H1 (cell line): ENCODE data around the gene MAN1A2. TPM values are rescaled to one million over a fixed set of nuclear protein-coding genes. Genes with fewer than 3 reads are reported as not detected.

Experiments
- CHD7 ChIP-seq: fragments of 300-600 bp; sonication (generic); IDR thresholded peaks from 2 replicates; pipeline ENCODE4 v1.7.1; 2012; ENCODE audit warnings: low read length, moderate library complexity, mild to moderate bottlenecking, inconsistent platforms; ENCODE audit not compliant: insufficient replicate concordance
- NANOG ChIP-seq: IDR thresholded peaks from 2 replicates; pipeline ENCODE4 v1.6.1; 2011; ENCODE audit warnings: low read length, low read depth, mild to moderate bottlenecking, inconsistent platforms; ENCODE audit not compliant: insufficient read depth, poor library complexity, severe bottlenecking
- RAD21 ChIP-seq, 2 experiments: IDR thresholded peaks in 1 of 2; conservative IDR thresholded peaks in 1 of 2; 2 replicates each; pipeline ENCODE4 v1.6.1; 2011; ENCODE audit warnings: low read depth in 2 of 2, low read length in 2 of 2, improper control_type of control experiment in 1 of 2, inconsistent platforms in 1 of 2, mild to moderate bottlenecking in 1 of 2, moderate library complexity in 1 of 2
- SIX5 ChIP-seq: IDR thresholded peaks from 2 replicates; pipeline ENCODE4 v1.6.1; 2011; ENCODE audit warnings: mild to moderate bottlenecking, low read depth, low read length
- SP1 ChIP-seq: IDR thresholded peaks from 2 replicates; pipeline ENCODE4 v1.6.1; 2011; ENCODE audit warnings: low read depth, low read length
- SUZ12 ChIP-seq: fragments of 200-600 bp; sonication (generic); IDR thresholded peaks from 2 replicates; pipeline ENCODE4 v1.6.1; 2012; ENCODE audit warnings: mild to moderate bottlenecking, inconsistent platforms, low read length, moderate library complexity, mixed read lengths
- TEAD4 ChIP-seq: IDR thresholded peaks from 2 replicates; pipeline ENCODE4 v1.6.1; 2012; ENCODE audit warnings: low read depth, low read length, inconsistent platforms, mixed read lengths
- polyA plus RNA-seq, 7 experiments: library from polyadenylated mRNA; depleted of rRNA in 3 of 7; stranded (reverse) in 5 of 7; unstranded in 2 of 7; fragments of >200 nt in 5 of 7; fragments of 200-250 nt in 2 of 7; gene quantifications; 1 replicate in 5 of 7; 2 replicates in 1 of 7; 4 replicates in 1 of 7; pipeline versions ENCODE4 v1.2.1 to v1.2.3, GENCODE V29; 2011 to 2013; ENCODE audit warnings: missing spikeins in 2 of 7, mixed read lengths in 2 of 7
- total RNA-seq: library from RNA; stranded (reverse); fragmentation: NEBNext Ultra II Directional; extraction: Animal tissue kit (Norgen Biotek cat#: 25700); gene quantifications from 2 replicates; pipeline ENCODE4 v1.2.1, GENCODE V29; 2021

The MAN1A2 gene
- total and polyA plus RNA-seq, 2 of the 8 experiments (the other 6 are each of a cell fraction or from before 2014, with no cell fraction given): 5.5 to 18.8 TPM

- TF ChIP-seq CHD7 (no peak), NANOG (no peak), TEAD4 (no peak), SP1 (no peak), RAD21 (IDR thresholded peaks at IDR 0.05 in 1 of 2, conservative IDR thresholded peaks at IDR 0.05 in 1 of 2; ENCODE audit: low read depth in 2 of 2, low read length in 2 of 2) (no peak), SIX5 (no peak), SUZ12 (no peak)
Observed at GRCh38 chr1:117452216-117452615, 85.0 kb downstream of the MAN1A2 start (continued).
